Endothelial cell of umbilical vein (primary cell): ENCODE results near the gene FOXP4. TPM values are rescaled to one million over a fixed set of nuclear protein-coding genes. Genes with fewer than 3 reads are reported as not detected.

Experiments
- BruUV-seq: library from RNA; stranded (reverse); fragments of 400-500 nt; replicated peaks from 2 replicates; lab custom pipeline; 2021; lab: Mats Ljungman, UMichigan
- CTCF ChIA-PET: fragments of 300-600, 350-600 bp; sonication (Branson Sonifier 250); formaldehyde crosslinking; loops from one replicate; lab custom pipeline; 2021; ENCODE audit warnings: antibody characterized with exemption, inconsistent platforms; lab: Charles Lee
- POLR2A ChIA-PET: fragments of 300-600, 350-600 bp; sonication (Branson Sonifier 250); formaldehyde crosslinking; loops from one replicate; lab custom pipeline; 2021; ENCODE audit warnings: antibody characterized with exemption, inconsistent platforms; lab: Charles Lee
- DNase-seq: peaks from one replicate; pipeline ENCODE4 v3.0.0-alpha.2; 2011; ENCODE audit warnings: low read depth, low spot score
- FAIRE-seq: peaks from 2 replicates; lab custom pipeline; 2011; peaks lifted over from hg19 to GRCh38; lab: Jason Lieb, UNC
- H2AFZ ChIP-seq: 2 replicates; pipeline ENCODE4 v1.6.0; 2012; ENCODE audit warnings: low read depth, low read length, control low read depth, inconsistent platforms
- H3K27ac ChIP-seq: 2 replicates; pipeline ENCODE4 v1.5.1; 2011; ENCODE audit warnings: low read depth, mild to moderate bottlenecking, control low read depth, low read length, moderate library complexity; ENCODE audit not compliant: insufficient read depth
- H3K27me3 ChIP-seq, 2 experiments: 2 replicates each; pipeline versions ENCODE4 v1.6.0 to v1.6.1; 2011; ENCODE audit warnings: low read length in 2 of 2, mixed read lengths in 1 of 2; ENCODE audit not compliant: control insufficient read depth in 2 of 2, insufficient read depth in 2 of 2
- H3K36me3 ChIP-seq, 2 experiments: 2 replicates in 1 of 2; 3 replicates in 1 of 2; pipeline ENCODE4 v1.5.1; 2011; ENCODE audit warnings: low read length in 2 of 2, mild to moderate bottlenecking in 1 of 2, moderate library complexity in 1 of 2; ENCODE audit not compliant: control insufficient read depth in 2 of 2, insufficient read depth in 2 of 2; ENCODE audit errors: extremely low read depth in 1 of 2
- H3K4me1 ChIP-seq: 3 replicates; pipeline ENCODE4 v1.5.1; 2011; ENCODE audit warnings: mild to moderate bottlenecking, low read length; ENCODE audit not compliant: control insufficient read depth, insufficient read depth; ENCODE audit errors: extremely low read depth
- H3K4me2 ChIP-seq: 2 replicates; pipeline ENCODE4 v1.6.1; 2011; ENCODE audit warnings: low read length, control low read depth, mixed read lengths; ENCODE audit not compliant: insufficient read depth
- H3K4me3 ChIP-seq, 3 experiments: fragments of 200-600 bp in 1 of 3; sonication (generic), shearing (Covaris generic) in 1 of 3; replicated peaks in 1 of 3; 2 replicates each; pipeline ENCODE4 v1.5.1; 2011 to 2016; ENCODE audit warnings: control low read depth in 3 of 3, low read length in 3 of 3, mild to moderate bottlenecking in 2 of 3, inconsistent platforms in 1 of 3, low read depth in 1 of 3, moderate library complexity in 1 of 3; ENCODE audit not compliant: insufficient read depth in 1 of 3
- H3K79me2 ChIP-seq: 2 replicates; pipeline ENCODE4 v1.6.0; 2012; ENCODE audit warnings: low read length, inconsistent platforms; ENCODE audit not compliant: control insufficient read depth, insufficient read depth
- H3K9ac ChIP-seq: replicated peaks from 2 replicates; pipeline ENCODE3; 2011; ENCODE audit warnings: low read length, control low read depth; ENCODE audit not compliant: insufficient read depth; ENCODE audit errors: extremely low read depth
- H3K9me1 ChIP-seq: replicated peaks from 3 replicates; pipeline ENCODE4 v1.6.0; 2011; ENCODE audit warnings: mild to moderate bottlenecking, low read length; ENCODE audit not compliant: control insufficient read depth, insufficient read depth; ENCODE audit errors: extremely low read depth
- H3K9me3 ChIP-seq: replicated peaks from 2 replicates; pipeline ENCODE4 v1.5.1; 2012; ENCODE audit warnings: low read length, inconsistent platforms; ENCODE audit not compliant: control insufficient read depth, insufficient read depth
- H4K20me1 ChIP-seq: replicated peaks from 2 replicates; pipeline ENCODE3; 2011; ENCODE audit warnings: mild to moderate bottlenecking, low read length; ENCODE audit not compliant: control insufficient read depth, insufficient read depth; ENCODE audit errors: extremely low read depth
- EZH2 ChIP-seq: IDR thresholded peaks from 2 replicates; pipeline ENCODE4 v1.6.1; 2012; ENCODE audit warnings: borderline replicate concordance, low read depth, mild to moderate bottlenecking, moderate library complexity, low read length, inconsistent platforms; ENCODE audit not compliant: severe bottlenecking
- FOS ChIP-seq: IDR thresholded peaks from 2 replicates; pipeline ENCODE4 v1.6.1; 2011; ENCODE audit warnings: mild to moderate bottlenecking, low read length, moderate library complexity, borderline replicate concordance; ENCODE audit not compliant: insufficient read depth
- GATA2 ChIP-seq: IDR thresholded peaks from 2 replicates; pipeline ENCODE4 v1.7.0; 2011; ENCODE audit warnings: low read depth, mild to moderate bottlenecking, moderate library complexity, mixed read lengths, low read length; ENCODE audit not compliant: insufficient read length, insufficient read depth
- JUN ChIP-seq: IDR thresholded peaks from 2 replicates; pipeline ENCODE4 v1.6.1; 2011; ENCODE audit warnings: borderline replicate concordance, low read depth; ENCODE audit not compliant: insufficient read length, insufficient read depth
- MAX ChIP-seq: IDR thresholded peaks from 2 replicates; pipeline ENCODE4 v1.6.1; 2011; ENCODE audit not compliant: insufficient read depth, insufficient read length
- MYC ChIP-seq: IDR thresholded peaks from one replicate; pipeline ENCODE4 v1.6.1; 2011; ENCODE audit warnings: mild to moderate bottlenecking, low read depth, low read length
- POLR2A ChIP-seq: IDR thresholded peaks from 2 replicates; pipeline ENCODE4 v1.6.1; 2012; ENCODE audit warnings: low read depth, mild to moderate bottlenecking, control low read depth, low read length
- POLR2AphosphoS5 ChIP-seq: IDR thresholded peaks from 2 replicates; pipeline ENCODE4 v1.6.1; 2012; ENCODE audit warnings: low read depth, mild to moderate bottlenecking, control low read depth, low read length, moderate library complexity; ENCODE audit not compliant: insufficient read depth
- dilution Hi-C: fragments of 300-500 bp; cut with MboI; formaldehyde crosslinking; loops from one replicate; pipeline ENCODE4 v1.15.0; 2019; ENCODE audit warnings: low sequenced_read_pairs; ENCODE audit not compliant: extremely low pct_ligation_motif_present
- intact Hi-C: fragments of 100-400 bp; cut with micrococcal nuclease; formaldehyde crosslinking; loops from one replicate; pipeline ENCODE4 v1.10.0; 2022
- polyA plus RNA-seq, 4 experiments: library from polyadenylated mRNA; depleted of rRNA in 3 of 4; stranded (reverse) in 3 of 4; unstranded in 1 of 4; fragments of >200 nt; gene quantifications; 2 replicates each; pipeline versions ENCODE4 v1.2.1 to v1.2.3, GENCODE V29; 2011 to 2012; ENCODE audit warnings: missing spikeins in 1 of 4
- total RNA-seq: library from RNA; stranded (reverse); gene quantifications from 2 replicates; pipeline ENCODE4 v1.2.3, GENCODE V29; 2021
- TF ChIP-seq, protein P1 (sequence below), 2 donors: IDR thresholded peaks; 1 replicate in 1 of 2; 2 replicates in 1 of 2; pipeline ENCODE4 v1.5.1; 2011; ENCODE audit warnings: low read length in 2 of 2, mild to moderate bottlenecking in 2 of 2, moderate library complexity in 2 of 2, control low read depth in 1 of 2, inconsistent platforms in 1 of 2, low read depth in 1 of 2; ENCODE audit not compliant: insufficient read depth in 1 of 2; ENCODE audit errors: extremely low read depth in 1 of 2

The FOXP4 gene
- total and polyA plus RNA-seq, 2 donors (not counting 3 experiments of a cell fraction or from before 2014, with no cell fraction given): 5.6 to 23.9 TPM

- H3K4me2 ChIP-seq: no peak overlapping the region
- no peaks in the 10 kb centered on the region for H3K4me1 ChIP-seq
- H3K9ac ChIP-seq: no peak overlapping the region
- no peak for FAIRE-seq
- intact Hi-C loops (no loop called here), dilution Hi-C loops (no loop called here)
- no peaks in the 10 kb centered on the region for H3K27me3 ChIP-seq
- no peak for DNase-seq
- H3K9me1 ChIP-seq: no peaks in the 10 kb centered on the region
- TF ChIP-seq MAX: no peak
- TF ChIP-seq, protein P1, sequence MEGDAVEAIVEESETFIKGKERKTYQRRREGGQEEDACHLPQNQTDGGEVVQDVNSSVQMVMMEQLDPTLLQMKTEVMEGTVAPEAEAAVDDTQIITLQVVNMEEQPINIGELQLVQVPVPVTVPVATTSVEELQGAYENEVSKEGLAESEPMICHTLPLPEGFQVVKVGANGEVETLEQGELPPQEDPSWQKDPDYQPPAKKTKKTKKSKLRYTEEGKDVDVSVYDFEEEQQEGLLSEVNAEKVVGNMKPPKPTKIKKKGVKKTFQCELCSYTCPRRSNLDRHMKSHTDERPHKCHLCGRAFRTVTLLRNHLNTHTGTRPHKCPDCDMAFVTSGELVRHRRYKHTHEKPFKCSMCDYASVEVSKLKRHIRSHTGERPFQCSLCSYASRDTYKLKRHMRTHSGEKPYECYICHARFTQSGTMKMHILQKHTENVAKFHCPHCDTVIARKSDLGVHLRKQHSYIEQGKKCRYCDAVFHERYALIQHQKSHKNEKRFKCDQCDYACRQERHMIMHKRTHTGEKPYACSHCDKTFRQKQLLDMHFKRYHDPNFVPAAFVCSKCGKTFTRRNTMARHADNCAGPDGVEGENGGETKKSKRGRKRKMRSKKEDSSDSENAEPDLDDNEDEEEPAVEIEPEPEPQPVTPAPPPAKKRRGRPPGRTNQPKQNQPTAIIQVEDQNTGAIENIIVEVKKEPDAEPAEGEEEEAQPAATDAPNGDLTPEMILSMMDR (IDR thresholded peaks at IDR 0.05; ENCODE audit: extremely low read depth in 1 of 2, insufficient read depth in 1 of 2, low read depth in 1 of 2, low read length in 2 of 2): no peak
- TF ChIP-seq POLR2AphosphoS5: no peak
- TF ChIP-seq FOS: no peak
- TF ChIP-seq POLR2A: no peak
- TF ChIP-seq EZH2: no peak
- TF ChIP-seq JUN: no peak
- TF ChIP-seq GATA2: no peak
- no peak for TF ChIP-seq MYC
- no peak overlapping the region for H3K4me3 ChIP-seq
- peaks cover 0 to 27% of the 10 kb centered on the region in 2 experiments for H3K36me3 ChIP-seq
- ChIA-PET POLR2A (no interaction called here), CTCF (no interaction called here)
- no peaks in the 10 kb centered on the region for H3K9me3 ChIP-seq
- H3K27ac ChIP-seq: no peak overlapping the region
- no peak overlapping the region for H2AFZ ChIP-seq
- no peaks in the 10 kb centered on the region for H3K79me2 ChIP-seq
- H4K20me1 ChIP-seq: no peaks in the 10 kb centered on the region
- BruUV-seq: no TSS peak
Observed at GRCh38 chr6:41570259-41570615, 24.1 kb downstream of the FOXP4 start.
